ENCODE data around the gene MBD1.

The MBD1 gene

GRCh38 chr18:50277942-50278341 is 3.4 kb downstream of the MBD1 start:
- Histone ChIP-seq H3K9ac (ENCODE audit: low read length) (no peak overlapping the region), H3K9me2 (replicated peaks; ENCODE audit: insufficient read depth, low read length) (no peaks in the 10 kb centered on the region), H4K20me1 (ENCODE audit: low read depth, low read length) (no peaks in the 10 kb centered on the region), H3K9me3 (ENCODE audit: insufficient read depth, low read length) (no peaks in the 10 kb centered on the region), H3K36me3 (ENCODE audit: low read length) (peaks cover 8% of the 10 kb centered on the region; the same call in 1 of the 2 replicates), H3K4me3 (ENCODE audit: insufficient read depth, low read length, poor library complexity, severe bottlenecking) (no peak overlapping the region), H3K4me2 (ENCODE audit: low read depth, low read length, poor library complexity, severe bottlenecking) (no peak overlapping the region), H3F3A (ENCODE audit: insufficient read depth) (0 out of 2 replicates have a peak, but pooled peaks cover 6% of the 10 kb centered on the region), H2AFZ (ENCODE audit: low read depth, low read length, severe bottlenecking) (no peak overlapping the region), H3K27me3 (ENCODE audit: low read length) (no peaks in the 10 kb centered on the region), H3K79me2 (ENCODE audit: insufficient read depth, low read length) (peaks cover 36% of the 10 kb centered on the region), H3K27ac (ENCODE audit: low read depth, low read length) (no peak overlapping the region)
- TF ChIP-seq EZH2phosphoT487 (conservative IDR thresholded peaks at IDR 0.05; ENCODE audit: low read length): no peak

GRCh38 chr18:50276452-50276851 is 4.9 kb downstream of the MBD1 start:
- H3K4me2 ChIP-seq (ENCODE audit: low read depth, low read length, poor library complexity, severe bottlenecking): no peak overlapping the region
- H3F3A ChIP-seq (ENCODE audit: insufficient read depth): 0 out of 2 replicates have a peak, but pooled peaks cover 6% of the 10 kb centered on the region
- no peak overlapping the region for H2AFZ ChIP-seq (ENCODE audit: low read depth, low read length, severe bottlenecking)
- TF ChIP-seq CTCF (IDR thresholded peaks at IDR 0.05; ENCODE audit: insufficient read depth, low read length, poor library complexity, severe bottlenecking): no peak
- no peak for TF ChIP-seq EZH2phosphoT487 (conservative IDR thresholded peaks at IDR 0.05; ENCODE audit: low read length)
- H3K27me3 ChIP-seq (ENCODE audit: low read length): no peaks in the 10 kb centered on the region
- H3K9me2 ChIP-seq (replicated peaks; ENCODE audit: insufficient read depth, low read length): no peaks in the 10 kb centered on the region
- no peak overlapping the region for H3K9ac ChIP-seq (ENCODE audit: low read length)
- no peaks in the 10 kb centered on the region for H4K20me1 ChIP-seq (ENCODE audit: low read depth, low read length)
- peaks cover 9% of the 10 kb centered on the region; the same call in 1 of the 2 replicates for H3K36me3 ChIP-seq (ENCODE audit: low read length)
- no peak overlapping the region for H3K4me3 ChIP-seq (ENCODE audit: insufficient read depth, low read length, poor library complexity, severe bottlenecking)
- no peak overlapping the region for H3K27ac ChIP-seq (ENCODE audit: low read depth, low read length)
- H3K9me3 ChIP-seq (ENCODE audit: insufficient read depth, low read length): no peaks in the 10 kb centered on the region
- peaks cover 36% of the 10 kb centered on the region for H3K79me2 ChIP-seq (ENCODE audit: insufficient read depth, low read length)

- Histone ChIP-seq H3K9ac (ENCODE audit: low read length) (no peak overlapping the region), H3K4me2 (ENCODE audit: low read depth, low read length, poor library complexity, severe bottlenecking) (no peak overlapping the region), H3K36me3 (ENCODE audit: low read length) (peaks cover 14% of the 10 kb centered on the region; the same call in 1 of the 2 replicates), H3K27ac (ENCODE audit: low read depth, low read length) (no peak overlapping the region), H4K20me1 (ENCODE audit: low read depth, low read length) (no peaks in the 10 kb centered on the region), H3K9me3 (ENCODE audit: insufficient read depth, low read length) (no peaks in the 10 kb centered on the region), H3F3A (ENCODE audit: insufficient read depth) (0 out of 2 replicates have a peak, but pooled peaks cover 6% of the 10 kb centered on the region), H3K79me2 (ENCODE audit: insufficient read depth, low read length) (peaks cover 30% of the 10 kb centered on the region), H3K4me3 (ENCODE audit: insufficient read depth, low read length, poor library complexity, severe bottlenecking) (no peak overlapping the region), H2AFZ (ENCODE audit: low read depth, low read length, severe bottlenecking) (no peak overlapping the region), H3K9me2 (replicated peaks; ENCODE audit: insufficient read depth, low read length) (no peaks in the 10 kb centered on the region), H3K27me3 (ENCODE audit: low read length) (no peaks in the 10 kb centered on the region)
- TF ChIP-seq CTCF (IDR thresholded peaks at IDR 0.05; ENCODE audit: insufficient read depth, low read length, poor library complexity, severe bottlenecking): no peak
- TF ChIP-seq EZH2phosphoT487 (conservative IDR thresholded peaks at IDR 0.05; ENCODE audit: low read length): no peak
These were observed 5.8 kb downstream of the MBD1 start for GRCh38 chr18:50275503-50276036.

- no peak for TF ChIP-seq CTCF (IDR thresholded peaks at IDR 0.05; ENCODE audit: insufficient read depth, low read length, poor library complexity, severe bottlenecking)
- no peak for TF ChIP-seq EZH2phosphoT487 (conservative IDR thresholded peaks at IDR 0.05; ENCODE audit: low read length)
- Histone ChIP-seq H4K20me1 (ENCODE audit: low read depth, low read length) (no peaks in the 10 kb centered on the region), H3K9ac (ENCODE audit: low read length) (no peak overlapping the region), H2AFZ (ENCODE audit: low read depth, low read length, severe bottlenecking) (no peak overlapping the region), H3K4me2 (ENCODE audit: low read depth, low read length, poor library complexity, severe bottlenecking) (no peak overlapping the region), H3K79me2 (ENCODE audit: insufficient read depth, low read length) (peaks cover 23% of the 10 kb centered on the region), H3K36me3 (ENCODE audit: low read length) (peaks cover 16% of the 10 kb centered on the region; the same call in 1 of the 2 replicates), H3F3A (ENCODE audit: insufficient read depth) (0 out of 2 replicates have a peak, but pooled peaks cover 6% of the 10 kb centered on the region), H3K27me3 (ENCODE audit: low read length) (no peaks in the 10 kb centered on the region), H3K27ac (ENCODE audit: low read depth, low read length) (no peak overlapping the region), H3K4me3 (ENCODE audit: insufficient read depth, low read length, poor library complexity, severe bottlenecking) (no peak overlapping the region), H3K9me2 (replicated peaks; ENCODE audit: insufficient read depth, low read length) (no peaks in the 10 kb centered on the region), H3K9me3 (ENCODE audit: insufficient read depth, low read length) (no peaks in the 10 kb centered on the region)
These were observed 6.4 kb downstream of the MBD1 start for GRCh38 chr18:50274941-50275340.
